ENCODE data around the gene RNPEP.
A peak's percentile ranks its signal among the peaks of the same experiment; 100 is the strongest.

RNPEP gene

GRCh38 chr1:201984446-201984845 lies 2.0 kb downstream of the RNPEP start:
- WGBS, result 100% methylated on average over 2 of the region's 3 CpGs
- peak overlapping the region; percentile 91 for H3K9ac ChIP-seq (ENCODE audit: low read length)

GRCh38 chr1:201985355-201985754 lies 2.9 kb downstream of the RNPEP start:
- H3K9ac ChIP-seq (ENCODE audit: low read length), result no peak overlapping the region
- H2BK12ac ChIP-seq (ENCODE audit: low read length in 2 of 2), result no peak overlapping the region
- peaks cover 15% of the 10 kb centered on the region for H3K4me1 ChIP-seq (ENCODE audit: control insufficient read depth, insufficient read depth, low read depth, low read length)
- no peak overlapping the region for H4K91ac ChIP-seq (ENCODE audit: low read length)
- H3K4me2 ChIP-seq (ENCODE audit: low read length, poor library complexity, severe bottlenecking), result no peak overlapping the region
- WGBS, result 75% methylated on average over 2 of the region's 2 CpGs
- no peak overlapping the region for H3K27ac ChIP-seq (ENCODE audit: low read length, poor library complexity, severe bottlenecking)
- no peak overlapping the region for H2AFZ ChIP-seq (ENCODE audit: low read depth, low read length)
- no peaks in the 10 kb centered on the region for H3K9me3 ChIP-seq (ENCODE audit: control insufficient read depth, low read length)
- no peak overlapping the region for H2BK5ac ChIP-seq (ENCODE audit: low read depth, low read length, poor library complexity, severe bottlenecking)
- H4K8ac ChIP-seq (ENCODE audit: low read length), result no peak overlapping the region
- H3K4ac ChIP-seq (ENCODE audit: low read depth in 1 of 2, low read length in 2 of 2), result no peak overlapping the region
- no peak overlapping the region for H2AK5ac ChIP-seq (ENCODE audit: low read length, severe bottlenecking)
- H3K4me3 ChIP-seq (ENCODE audit: insufficient read depth in 1 of 2, low read depth in 1 of 2, low read length in 2 of 2), result no peak overlapping the region
- H2BK120ac ChIP-seq (ENCODE audit: low read depth, low read length), result no peak overlapping the region
- peaks cover 12% of the 10 kb centered on the region for H3K79me1 ChIP-seq (replicated peaks; ENCODE audit: low read length, poor library complexity, severe bottlenecking)
- no peak overlapping the region for H3K18ac ChIP-seq (ENCODE audit: low read depth in 1 of 2, low read length in 2 of 2)
- peaks cover 13 to 16% of the 10 kb centered on the region in 2 experiments for H3K36me3 ChIP-seq (ENCODE audit: control insufficient read depth in 1 of 2, insufficient read depth in 2 of 2, low read depth in 1 of 2, low read length in 2 of 2)
- DNase-seq, result no peak
- no peaks in the 10 kb centered on the region for H3K27me3 ChIP-seq (ENCODE audit: control insufficient read depth in 1 of 2, insufficient read depth in 1 of 2, low read length in 2 of 2)
- no peak overlapping the region for H3K14ac ChIP-seq (ENCODE audit: low read length in 2 of 2)
- H2BK15ac ChIP-seq (ENCODE audit: low read depth, poor library complexity, severe bottlenecking), result no peak overlapping the region
- no peak overlapping the region for H3K23ac ChIP-seq (ENCODE audit: low read length in 2 of 2)

More at GRCh38 chr1:201984446-201984845, 2.0 kb downstream of the RNPEP start:
- DNase-seq, result no peak
- Histone ChIP-seq H3K18ac (ENCODE audit: low read depth in 1 of 2, low read length in 2 of 2) (no peak overlapping the region), H3K36me3 (ENCODE audit: control insufficient read depth in 1 of 2, insufficient read depth in 2 of 2, low read depth in 1 of 2, low read length in 2 of 2) (peaks cover 7 to 9% of the 10 kb centered on the region in 2 experiments), H3K27ac (ENCODE audit: low read length, poor library complexity, severe bottlenecking) (no peak overlapping the region), H3K27me3 (ENCODE audit: control insufficient read depth in 1 of 2, insufficient read depth in 1 of 2, low read length in 2 of 2) (no peaks in the 10 kb centered on the region), H3K23ac (ENCODE audit: low read length in 2 of 2) (no peak overlapping the region), H2BK12ac (ENCODE audit: low read length in 2 of 2) (no peak overlapping the region), H3K14ac (ENCODE audit: low read length in 2 of 2) (no peak overlapping the region), H2AFZ (ENCODE audit: low read depth, low read length) (no peak overlapping the region), H4K91ac (ENCODE audit: low read length) (no peak overlapping the region), H3K4me2 (ENCODE audit: low read length, poor library complexity, severe bottlenecking) (no peak overlapping the region), H3K4me1 (ENCODE audit: control insufficient read depth, insufficient read depth, low read depth, low read length) (peaks cover 15% of the 10 kb centered on the region), H2AK5ac (ENCODE audit: low read length, severe bottlenecking) (no peak overlapping the region), H3K4ac (ENCODE audit: low read depth in 1 of 2, low read length in 2 of 2) (no peak overlapping the region), H3K79me1 (replicated peaks; ENCODE audit: low read length, poor library complexity, severe bottlenecking) (peaks cover 10% of the 10 kb centered on the region), H3K4me3 (ENCODE audit: insufficient read depth in 1 of 2, low read depth in 1 of 2, low read length in 2 of 2) (peak overlapping the region in 1 of 2 experiments; percentile 86), H3K9me3 (ENCODE audit: control insufficient read depth, low read length) (no peaks in the 10 kb centered on the region), H2BK15ac (ENCODE audit: low read depth, poor library complexity, severe bottlenecking) (no peak overlapping the region), H2BK5ac (ENCODE audit: low read depth, low read length, poor library complexity, severe bottlenecking) (no peak overlapping the region), H2BK120ac (ENCODE audit: low read depth, low read length) (no peak overlapping the region), H4K8ac (ENCODE audit: low read length) (no peak overlapping the region)

- Histone ChIP-seq H3K4ac (ENCODE audit: low read depth in 1 of 2, low read length in 2 of 2) (no peak overlapping the region), H3K4me1 (ENCODE audit: control insufficient read depth, insufficient read depth, low read depth, low read length) (peaks cover 13% of the 10 kb centered on the region), H3K36me3 (ENCODE audit: control insufficient read depth in 1 of 2, insufficient read depth in 2 of 2, low read depth in 1 of 2, low read length in 2 of 2) (peaks cover 28 to 47% of the 10 kb centered on the region in 2 experiments), H3K4me2 (ENCODE audit: low read length, poor library complexity, severe bottlenecking) (no peak overlapping the region), H3K18ac (ENCODE audit: low read depth in 1 of 2, low read length in 2 of 2) (no peak overlapping the region), H3K27me3 (ENCODE audit: control insufficient read depth in 1 of 2, insufficient read depth in 1 of 2, low read length in 2 of 2) (no peaks in the 10 kb centered on the region), H2BK5ac (ENCODE audit: low read depth, low read length, poor library complexity, severe bottlenecking) (no peak overlapping the region), H2BK12ac (ENCODE audit: low read length in 2 of 2) (no peak overlapping the region), H2BK120ac (ENCODE audit: low read depth, low read length) (no peak overlapping the region), H3K23ac (ENCODE audit: low read length in 2 of 2) (no peak overlapping the region), H3K27ac (ENCODE audit: low read length, poor library complexity, severe bottlenecking) (no peak overlapping the region), H2AFZ (ENCODE audit: low read depth, low read length) (no peak overlapping the region), H3K14ac (ENCODE audit: low read length in 2 of 2) (no peak overlapping the region), H4K91ac (ENCODE audit: low read length) (no peak overlapping the region), H3K9ac (ENCODE audit: low read length) (peak overlapping the region; percentile 55), H3K9me3 (ENCODE audit: control insufficient read depth, low read length) (no peaks in the 10 kb centered on the region), H3K79me1 (replicated peaks; ENCODE audit: low read length, poor library complexity, severe bottlenecking) (peaks cover 17% of the 10 kb centered on the region), H3K4me3 (ENCODE audit: insufficient read depth in 1 of 2, low read depth in 1 of 2, low read length in 2 of 2) (no peak overlapping the region), H4K8ac (ENCODE audit: low read length) (no peak overlapping the region), H2AK5ac (ENCODE audit: low read length, severe bottlenecking) (no peak overlapping the region), H2BK15ac (ENCODE audit: low read depth, poor library complexity, severe bottlenecking) (no peak overlapping the region)
- no peak for DNase-seq
- WGBS, result 98% methylated on average over 6 of the region's 7 CpGs
Observed at GRCh38 chr1:201988601-201989000, 6.2 kb downstream of the RNPEP start.

- H3K4me1 ChIP-seq (ENCODE audit: control insufficient read depth, insufficient read depth, low read depth, low read length), result peaks cover 9% of the 10 kb centered on the region
- H3K23ac ChIP-seq (ENCODE audit: low read length in 2 of 2), result no peak overlapping the region
- H3K4me2 ChIP-seq (ENCODE audit: low read length, poor library complexity, severe bottlenecking), result no peak overlapping the region
- no peaks in the 10 kb centered on the region for H3K9me3 ChIP-seq (ENCODE audit: control insufficient read depth, low read length)
- no peak overlapping the region for H4K91ac ChIP-seq (ENCODE audit: low read length)
- DNase-seq, result no peak
- H3K14ac ChIP-seq (ENCODE audit: low read length in 2 of 2), result no peak overlapping the region
- no peak overlapping the region for H3K9ac ChIP-seq (ENCODE audit: low read length)
- no peak overlapping the region for H2BK15ac ChIP-seq (ENCODE audit: low read depth, poor library complexity, severe bottlenecking)
- no peak overlapping the region for H2BK120ac ChIP-seq (ENCODE audit: low read depth, low read length)
- H2AFZ ChIP-seq (ENCODE audit: low read depth, low read length), result no peak overlapping the region
- no peak overlapping the region for H2BK5ac ChIP-seq (ENCODE audit: low read depth, low read length, poor library complexity, severe bottlenecking)
- no peak overlapping the region for H3K18ac ChIP-seq (ENCODE audit: low read depth in 1 of 2, low read length in 2 of 2)
- no peak overlapping the region for H2BK12ac ChIP-seq (ENCODE audit: low read length in 2 of 2)
- H3K4ac ChIP-seq (ENCODE audit: low read depth in 1 of 2, low read length in 2 of 2), result no peak overlapping the region
- WGBS, result 96% methylated on average over 10 of the region's 10 CpGs
- H3K36me3 ChIP-seq (ENCODE audit: control insufficient read depth in 1 of 2, insufficient read depth in 2 of 2, low read depth in 1 of 2, low read length in 2 of 2), result peaks cover 33 to 57% of the 10 kb centered on the region in 2 experiments
- H2AK5ac ChIP-seq (ENCODE audit: low read length, severe bottlenecking), result no peak overlapping the region
- H3K27ac ChIP-seq (ENCODE audit: low read length, poor library complexity, severe bottlenecking), result no peak overlapping the region
- no peak overlapping the region for H4K8ac ChIP-seq (ENCODE audit: low read length)
- no peaks in the 10 kb centered on the region for H3K27me3 ChIP-seq (ENCODE audit: control insufficient read depth in 1 of 2, insufficient read depth in 1 of 2, low read length in 2 of 2)
- peaks cover 21% of the 10 kb centered on the region for H3K79me1 ChIP-seq (replicated peaks; ENCODE audit: low read length, poor library complexity, severe bottlenecking)
- no peak overlapping the region for H3K4me3 ChIP-seq (ENCODE audit: insufficient read depth in 1 of 2, low read depth in 1 of 2, low read length in 2 of 2)
Observed at GRCh38 chr1:201989354-201990128, 7.1 kb downstream of the RNPEP start.

Measured in mesenchymal stem cell (in vitro differentiated cells and primary cell).